Measurements from ENCODE around the gene CGN.

The CGN gene, protein sequence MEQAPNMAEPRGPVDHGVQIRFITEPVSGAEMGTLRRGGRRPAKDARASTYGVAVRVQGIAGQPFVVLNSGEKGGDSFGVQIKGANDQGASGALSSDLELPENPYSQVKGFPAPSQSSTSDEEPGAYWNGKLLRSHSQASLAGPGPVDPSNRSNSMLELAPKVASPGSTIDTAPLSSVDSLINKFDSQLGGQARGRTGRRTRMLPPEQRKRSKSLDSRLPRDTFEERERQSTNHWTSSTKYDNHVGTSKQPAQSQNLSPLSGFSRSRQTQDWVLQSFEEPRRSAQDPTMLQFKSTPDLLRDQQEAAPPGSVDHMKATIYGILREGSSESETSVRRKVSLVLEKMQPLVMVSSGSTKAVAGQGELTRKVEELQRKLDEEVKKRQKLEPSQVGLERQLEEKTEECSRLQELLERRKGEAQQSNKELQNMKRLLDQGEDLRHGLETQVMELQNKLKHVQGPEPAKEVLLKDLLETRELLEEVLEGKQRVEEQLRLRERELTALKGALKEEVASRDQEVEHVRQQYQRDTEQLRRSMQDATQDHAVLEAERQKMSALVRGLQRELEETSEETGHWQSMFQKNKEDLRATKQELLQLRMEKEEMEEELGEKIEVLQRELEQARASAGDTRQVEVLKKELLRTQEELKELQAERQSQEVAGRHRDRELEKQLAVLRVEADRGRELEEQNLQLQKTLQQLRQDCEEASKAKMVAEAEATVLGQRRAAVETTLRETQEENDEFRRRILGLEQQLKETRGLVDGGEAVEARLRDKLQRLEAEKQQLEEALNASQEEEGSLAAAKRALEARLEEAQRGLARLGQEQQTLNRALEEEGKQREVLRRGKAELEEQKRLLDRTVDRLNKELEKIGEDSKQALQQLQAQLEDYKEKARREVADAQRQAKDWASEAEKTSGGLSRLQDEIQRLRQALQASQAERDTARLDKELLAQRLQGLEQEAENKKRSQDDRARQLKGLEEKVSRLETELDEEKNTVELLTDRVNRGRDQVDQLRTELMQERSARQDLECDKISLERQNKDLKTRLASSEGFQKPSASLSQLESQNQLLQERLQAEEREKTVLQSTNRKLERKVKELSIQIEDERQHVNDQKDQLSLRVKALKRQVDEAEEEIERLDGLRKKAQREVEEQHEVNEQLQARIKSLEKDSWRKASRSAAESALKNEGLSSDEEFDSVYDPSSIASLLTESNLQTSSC

DNA sequence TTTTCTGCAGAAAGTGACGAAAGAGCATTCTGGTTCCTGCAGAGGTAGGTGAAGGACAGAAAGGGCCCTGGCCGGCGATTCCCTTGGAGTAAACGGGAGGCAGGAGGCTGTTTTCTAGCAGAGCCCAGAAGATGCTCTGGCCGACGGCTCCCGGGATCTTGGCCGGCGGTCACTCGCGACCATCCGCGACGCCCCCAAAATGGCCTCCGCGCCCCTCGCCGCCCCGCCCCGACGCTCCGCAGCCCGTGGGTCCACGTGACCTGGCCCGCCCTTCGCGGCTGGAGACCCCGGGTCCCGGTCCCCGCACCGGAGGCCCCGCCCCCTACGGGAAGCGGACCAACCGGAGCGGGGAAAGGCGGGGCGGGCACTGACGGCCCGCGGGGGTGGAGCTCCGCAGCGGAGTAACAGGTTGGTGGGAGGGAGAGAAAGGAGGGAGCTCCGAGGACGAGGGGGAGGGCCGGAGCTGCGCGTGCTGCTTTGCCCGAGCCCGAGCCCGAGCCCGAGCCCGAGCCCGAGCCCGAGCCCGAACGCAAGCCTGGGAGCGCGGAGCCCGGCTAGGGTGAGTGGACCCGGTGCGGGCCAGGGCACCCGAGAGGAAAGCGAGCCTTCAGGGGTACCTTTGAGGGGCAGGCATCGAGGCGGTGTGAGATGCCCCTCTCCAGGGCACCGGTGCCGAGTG is at the start of gene CGN:
Gene CGN, plus strand, starts transcription at position 431 of the 679 bp plus-strand sequence. CDS start 7,133 bp downstream, outside the sequence.
- DNase-seq (ENCODE audit: low read depth, low spot score): peak; percentile 95

DNA sequence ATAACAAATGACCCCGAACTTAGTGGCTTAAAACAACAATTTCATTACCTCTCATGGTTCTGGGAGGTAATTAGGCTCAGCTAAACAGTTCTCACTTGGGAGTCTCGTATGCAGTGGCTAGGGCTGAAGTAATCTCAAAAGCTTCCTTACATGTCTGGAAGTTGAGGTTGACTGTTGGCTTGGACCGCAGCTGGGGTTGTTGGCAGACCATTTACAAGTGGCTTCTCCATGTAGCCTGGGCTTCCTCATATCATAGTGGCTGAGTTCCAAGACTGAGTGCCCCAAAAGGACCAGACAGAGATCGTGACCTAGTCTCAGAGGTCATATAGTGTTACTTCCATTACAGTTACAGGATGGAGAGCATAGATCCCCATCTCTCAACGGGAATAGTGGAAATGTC is 49.5 kb upstream of the CGN start:
- DNase-seq (ENCODE audit: low read depth, low spot score): no peak

GRCh38 chr1:151465026-151465425 is 46.2 kb upstream of the CGN start:
- no peak for DNase-seq (ENCODE audit: low read depth, low spot score)

- peak; percentile 63 for DNase-seq (ENCODE audit: low read depth, low spot score)
These were observed 38.1 kb upstream of the CGN start for GRCh38 chr1:151472856-151473731.

GRCh38 chr1:151474745-151475144 is 36.4 kb upstream of the CGN start:
- no peak for DNase-seq (ENCODE audit: low read depth, low spot score)

DNA sequence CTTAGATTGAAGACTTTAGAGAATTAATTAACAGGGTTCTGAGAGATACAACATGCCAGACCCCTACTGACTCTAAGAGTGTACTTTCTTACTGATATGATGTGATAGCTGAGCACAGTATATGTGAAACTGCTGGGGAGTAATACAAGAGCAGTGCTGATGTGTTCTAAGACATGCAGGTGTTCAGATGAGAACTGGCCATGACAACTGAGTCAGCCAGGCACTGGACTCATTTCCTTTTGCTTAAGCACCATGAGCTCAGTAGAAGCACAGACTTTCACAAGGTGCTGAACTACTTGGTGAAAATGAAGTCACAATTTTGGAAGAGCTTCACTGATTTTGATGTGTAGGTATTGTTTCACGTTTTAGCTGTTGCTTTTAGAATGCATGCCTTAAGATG is 36.0 kb upstream of the CGN start:
- no peak for DNase-seq (ENCODE audit: low read depth, low spot score)

- DNase-seq (ENCODE audit: low read depth, low spot score): peak; percentile 39
These were observed 35.1 kb upstream of the CGN start for GRCh38 chr1:151476083-151476482.

DNA sequence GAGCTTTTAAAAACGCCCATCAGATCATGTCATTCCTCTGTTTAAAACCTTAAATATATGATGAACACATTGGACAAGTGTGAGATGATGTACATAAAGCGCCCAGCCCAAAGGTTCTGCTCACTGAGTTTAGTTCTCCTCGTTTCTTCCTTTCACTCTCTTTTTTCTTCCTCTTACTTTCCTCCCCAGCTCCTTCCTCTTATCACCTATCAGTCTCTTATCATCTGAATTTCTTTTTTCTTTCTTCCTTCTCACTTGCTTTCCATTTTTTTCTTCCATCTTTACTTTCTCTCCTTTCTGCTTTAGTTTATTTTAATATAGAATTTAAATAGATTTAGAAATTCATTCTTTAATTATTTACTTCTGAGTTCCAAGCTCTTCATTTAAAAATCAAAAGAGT is 34.1 kb upstream of the CGN start:
- no peak for DNase-seq (ENCODE audit: low read depth, low spot score)

DNA sequence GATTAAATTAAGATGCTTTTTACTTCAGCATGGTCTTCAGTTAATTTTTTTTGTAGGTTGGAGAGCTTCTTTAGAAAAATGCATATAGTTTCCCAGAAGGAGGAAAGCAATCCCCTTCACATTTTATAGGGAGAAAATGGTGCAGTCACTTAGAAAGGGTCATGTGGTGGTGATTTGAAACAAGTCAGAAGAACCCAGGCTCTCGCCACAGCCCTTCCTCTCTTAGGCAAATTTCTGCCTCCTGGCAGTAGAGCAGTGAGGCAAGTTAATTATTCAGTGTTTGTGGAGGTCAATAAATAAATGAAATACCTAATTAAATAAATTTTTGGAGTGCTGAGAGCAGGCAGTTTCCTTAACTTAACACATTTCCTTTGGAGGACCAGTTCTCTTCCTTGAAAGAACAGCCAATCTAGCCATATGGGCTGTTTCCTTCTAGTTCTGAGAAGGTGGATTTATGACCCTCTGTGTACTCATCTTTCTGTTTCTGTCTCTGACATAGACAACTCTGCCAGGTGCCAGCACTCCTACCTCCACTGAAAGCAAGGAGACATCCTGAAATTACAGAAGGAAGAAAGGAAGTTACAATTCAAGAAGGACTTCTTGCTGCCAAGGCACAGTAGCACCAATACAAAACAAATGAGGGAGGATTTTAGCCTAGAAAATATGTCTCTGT is 32.9 kb upstream of the CGN start:
- no peak for DNase-seq (ENCODE audit: low read depth, low spot score)

- DNase-seq (ENCODE audit: low read depth, low spot score): peak; percentile 19
These were observed 32.3 kb upstream of the CGN start for GRCh38 chr1:151478923-151479322.

DNA sequence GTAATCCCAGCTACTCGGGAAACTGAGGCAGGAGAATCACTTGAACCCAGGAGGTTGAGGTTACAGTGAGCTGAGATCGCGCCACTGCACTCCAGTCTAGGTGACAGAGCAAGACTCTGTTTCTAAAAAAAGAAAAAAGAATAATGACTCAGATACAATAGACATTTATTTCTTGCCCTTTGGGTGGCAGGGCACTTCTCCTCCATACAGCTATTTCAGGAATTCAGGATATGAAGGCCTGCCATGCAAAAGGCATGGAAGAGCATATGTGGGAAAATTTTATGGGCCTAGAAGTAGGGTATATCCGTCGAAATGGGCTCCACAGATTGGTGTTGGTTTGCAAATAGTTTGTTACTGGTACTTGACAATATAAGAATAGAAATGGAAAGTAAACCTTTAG is 31.7 kb upstream of the CGN start:
- DNase-seq (ENCODE audit: low read depth, low spot score): no peak

GRCh38 chr1:151482017-151482416 is 29.2 kb upstream of the CGN start:
- DNase-seq (ENCODE audit: low read depth, low spot score): no peak

- DNase-seq (ENCODE audit: low read depth, low spot score): no peak
These were observed 25.4 kb upstream of the CGN start for GRCh38 chr1:151485685-151486255.

DNA sequence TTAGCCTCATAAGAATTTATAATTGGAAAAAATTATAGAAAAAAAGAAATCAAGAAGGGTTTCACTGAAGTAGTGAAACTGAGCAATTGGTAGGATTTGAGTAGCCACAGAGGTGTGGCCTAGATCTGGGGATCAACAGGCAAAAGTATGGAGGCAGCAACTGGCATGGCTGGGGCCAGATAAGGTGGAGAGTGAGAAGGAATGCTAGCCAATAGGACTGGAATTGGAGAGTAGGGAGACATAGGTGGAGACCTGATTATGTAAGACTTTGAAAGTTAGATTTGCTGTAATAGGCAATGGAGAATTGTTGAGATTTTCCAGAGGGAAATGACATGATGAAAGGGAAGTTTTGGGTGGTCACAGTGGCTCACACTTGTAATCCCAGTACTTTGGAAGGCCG is 24.6 kb upstream of the CGN start:
- no peak for DNase-seq (ENCODE audit: low read depth, low spot score)

DNA sequence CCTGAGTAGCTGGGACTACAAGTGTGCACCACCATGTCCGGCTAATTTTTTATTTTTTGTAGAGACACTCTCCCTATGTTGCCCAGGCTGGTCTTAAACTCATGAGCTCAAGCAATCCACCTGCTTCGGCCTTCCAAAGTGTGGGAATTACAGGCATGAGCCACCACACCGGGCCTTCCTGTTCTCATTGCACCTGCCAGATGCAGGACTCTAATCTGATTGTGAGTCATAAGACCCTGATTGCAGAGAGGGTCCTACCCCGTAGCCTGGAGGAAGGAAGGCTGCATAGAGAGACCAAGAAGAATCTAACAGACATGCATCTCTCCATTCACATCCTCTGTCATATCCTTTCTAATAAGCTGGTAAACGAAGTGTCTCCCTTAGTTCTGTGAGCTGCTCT is 19.5 kb upstream of the CGN start:
- DNase-seq (ENCODE audit: low read depth, low spot score): no peak

- no peak for DNase-seq (ENCODE audit: low read depth, low spot score)
These were observed 19.1 kb upstream of the CGN start for GRCh38 chr1:151492120-151492519.

GRCh38 chr1:151493042-151493441 is 18.1 kb upstream of the CGN start:
- no peak for DNase-seq (ENCODE audit: low read depth, low spot score)

GRCh38 chr1:151494741-151495281 is 16.4 kb upstream of the CGN start:
- peak; percentile 92 for DNase-seq (ENCODE audit: low read depth, low spot score)

DNA sequence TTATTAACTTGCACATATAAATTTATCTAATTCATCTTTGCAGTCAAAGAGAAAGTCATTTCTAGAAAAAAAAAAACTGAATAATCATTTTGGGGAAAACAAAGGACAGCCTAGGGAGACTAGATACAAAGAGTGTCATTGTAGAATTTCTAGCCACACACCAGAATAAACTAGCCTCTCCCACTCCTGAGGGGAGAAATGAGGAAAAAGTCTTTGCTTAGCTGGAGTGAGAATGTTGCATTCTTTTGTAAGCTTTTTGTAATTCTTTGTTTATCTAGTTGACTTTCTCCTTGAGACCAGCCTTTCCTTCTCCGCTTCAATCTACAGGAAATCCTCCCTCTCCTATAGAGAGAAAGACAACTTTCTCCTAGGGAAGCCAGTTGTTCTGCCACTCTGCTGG is 15.9 kb upstream of the CGN start:
- no peak for DNase-seq (ENCODE audit: low read depth, low spot score)

All from astrocyte of the hippocampus (primary cell).